GM12891 (cell line): Measurements from ENCODE around the gene TRAPPC10.

ENCODE experiments used
- POLR2A ChIP-seq: IDR thresholded peaks from 2 replicates; pipeline ENCODE4 v1.6.1; 2011; ENCODE audit warnings: low read depth, low read length, control low read depth
- POLR2AphosphoS5 ChIP-seq: IDR thresholded peaks from 2 replicates; pipeline ENCODE4 v1.6.1; 2011; ENCODE audit warnings: low read depth, low read length, control low read depth

DNA sequence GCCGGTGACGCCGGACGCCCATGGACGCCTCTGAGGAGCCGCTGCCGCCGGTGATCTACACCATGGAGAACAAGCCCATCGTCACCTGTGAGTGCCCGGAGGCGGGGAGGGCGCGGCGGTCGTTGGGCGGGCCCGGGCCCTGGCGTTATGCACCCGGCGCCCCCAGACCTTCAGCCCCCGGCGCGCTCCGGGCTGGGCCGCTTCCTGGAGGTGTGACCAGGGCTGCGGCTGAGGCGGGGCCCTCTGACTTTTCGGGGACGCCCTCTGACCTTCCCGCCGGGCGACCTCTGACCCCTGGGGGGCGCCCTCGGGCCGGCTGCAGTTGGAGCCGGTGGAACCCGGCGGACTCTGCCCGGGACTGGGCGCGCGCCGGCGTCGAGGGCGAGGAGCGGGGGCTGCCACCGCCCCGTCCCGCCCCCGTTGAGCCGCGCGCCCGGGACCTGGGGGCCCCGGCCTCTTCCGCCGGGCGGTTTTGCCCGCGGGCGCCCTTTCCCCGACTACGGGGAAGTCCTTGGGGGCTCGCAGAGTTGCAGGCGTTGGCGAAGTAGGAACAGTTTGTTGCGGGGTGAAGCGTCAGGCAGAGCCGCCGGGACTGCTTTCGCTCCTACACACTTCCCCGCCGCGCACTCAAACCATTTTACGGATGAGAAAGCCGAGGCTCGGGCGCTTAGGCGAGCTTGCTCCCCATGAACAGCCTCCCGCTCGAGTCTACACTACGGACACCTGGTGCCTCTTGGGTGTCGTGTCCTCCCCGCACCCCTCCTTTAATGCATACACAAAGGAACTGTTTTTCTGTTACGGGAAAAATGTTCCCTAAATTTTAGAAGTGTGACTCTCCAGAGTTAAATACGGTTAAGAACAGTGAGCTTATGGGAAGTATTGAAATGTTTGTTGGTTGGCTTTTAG is 618 bp downstream of the TRAPPC10 start:
- TF ChIP-seq POLR2AphosphoS5 (no peak), POLR2A (no peak)
